ENCODE measurements around the gene HSF4.

Gene HSF4

DNA sequence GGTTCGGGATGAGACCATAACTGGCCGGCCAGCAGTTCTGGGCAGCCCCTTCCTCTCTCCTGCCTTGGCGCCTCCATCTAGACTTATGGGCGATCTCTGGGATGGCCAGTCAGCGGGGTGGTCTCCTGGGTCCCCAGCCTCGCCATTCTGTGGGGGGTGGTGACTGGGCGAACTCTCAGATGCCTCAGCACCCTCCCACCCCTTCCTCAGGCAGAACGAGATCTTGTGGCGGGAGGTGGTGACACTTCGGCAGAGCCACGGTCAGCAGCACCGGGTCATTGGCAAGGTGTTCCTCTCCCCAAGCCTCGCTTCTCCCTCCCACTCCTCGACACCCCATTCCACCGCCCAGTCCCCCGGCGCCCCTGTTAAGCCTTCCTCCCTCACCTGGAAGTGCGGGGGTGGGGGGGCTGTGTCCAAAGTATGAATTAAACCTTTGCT is 1.6 kb downstream of the HSF4 start:
- Mint-ChIP-seq H3K4me1 (ENCODE audit: low read depth in 2 of 2) (peaks cover 7 to 20% of the 10 kb centered on the region in 2 donors), H3K4me3 (no peak overlapping the region)

DNA sequence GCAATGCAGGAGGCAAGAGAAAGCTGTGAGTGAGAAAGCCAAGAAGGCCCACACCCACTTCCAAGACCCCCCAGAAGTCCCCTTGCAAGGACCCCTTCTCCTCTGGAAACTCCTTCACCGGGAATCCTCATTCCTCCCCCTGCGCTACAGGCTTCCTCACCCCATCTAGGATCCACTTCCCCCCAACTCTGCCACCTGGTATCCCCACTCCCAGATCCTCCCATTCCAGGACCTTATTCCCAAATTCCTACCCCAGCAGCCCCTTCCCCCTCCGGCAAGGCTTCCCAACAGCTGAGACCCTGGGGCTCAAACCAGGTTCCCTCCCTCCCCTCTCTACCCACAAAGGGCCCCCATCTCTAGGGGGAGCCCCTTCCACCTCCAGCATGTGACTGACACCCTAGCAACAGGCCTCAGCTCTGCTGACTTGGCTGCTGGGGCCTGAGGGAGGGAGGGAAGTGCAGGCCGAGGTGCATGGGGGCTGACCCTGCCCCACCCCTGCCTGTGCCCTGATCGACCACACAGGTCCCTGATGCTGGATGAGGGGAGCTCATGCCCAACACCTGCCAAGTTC is 2.1 kb downstream of the HSF4 start:
- Mint-ChIP-seq H3K27ac (no peak overlapping the region), H3K4me3 (peak overlapping the region in 1 of 2 donors; percentile 29), H3K36me3 (ENCODE audit: insufficient read depth) (peaks cover 10% of the 10 kb centered on the region), H3K27me3 (peaks cover 36 to 76% of the 10 kb centered on the region in 2 donors), H3K4me1 (ENCODE audit: low read depth in 2 of 2) (peaks cover 9 to 21% of the 10 kb centered on the region in 2 donors), H3K9me3 (no peaks in the 10 kb centered on the region)
- no peak for ATAC-seq (replicated peaks)
- no peak for DNase-seq

More for the DNA sequence above, 1.6 kb downstream of the HSF4 start:
- Mint-ChIP-seq H3K9me3 (no peaks in the 10 kb centered on the region), H3K36me3 (ENCODE audit: insufficient read depth) (peaks cover 12% of the 10 kb centered on the region), H3K27ac (no peak overlapping the region), H3K27me3 (peaks cover 36 to 76% of the 10 kb centered on the region in 2 donors)
- ATAC-seq (replicated peaks): no peak
- DNase-seq: no peak

GRCh38 chr16:67167588-67167987 is 3.0 kb downstream of the HSF4 start:
- DNase-seq (no peak), ATAC-seq (replicated peaks) (no peak)
- H3K4me1 Mint-ChIP-seq (ENCODE audit: low read depth in 2 of 2): peaks cover 13 to 23% of the 10 kb centered on the region in 2 donors
- peaks cover 5% of the 10 kb centered on the region for H3K36me3 Mint-ChIP-seq (ENCODE audit: insufficient read depth)
- H3K9me3 Mint-ChIP-seq: no peaks in the 10 kb centered on the region
- H3K27me3 Mint-ChIP-seq: peaks cover 36 to 71% of the 10 kb centered on the region in 2 donors
- H3K4me3 Mint-ChIP-seq: no peak overlapping the region
- no peak overlapping the region for H3K27ac Mint-ChIP-seq

GRCh38 chr16:67169011-67169451 is 4.5 kb downstream of the HSF4 start:
- H3K4me1 Mint-ChIP-seq (ENCODE audit: low read depth in 2 of 2): peaks cover 25 to 31% of the 10 kb centered on the region in 2 donors
- peaks cover 5% of the 10 kb centered on the region for H3K36me3 Mint-ChIP-seq (ENCODE audit: insufficient read depth)
- ATAC-seq (replicated peaks): no peak
- no peaks in the 10 kb centered on the region for H3K9me3 Mint-ChIP-seq
- no peak overlapping the region for H3K27ac Mint-ChIP-seq
- peaks cover 36 to 71% of the 10 kb centered on the region in 2 donors for H3K27me3 Mint-ChIP-seq
- DNase-seq: no peak
- no peak overlapping the region for H3K4me3 Mint-ChIP-seq

- DNase-seq (peak in 1 of 3 experiments; percentile 29), ATAC-seq (replicated peaks) (no peak)
- H3K9me3 Mint-ChIP-seq: no peaks in the 10 kb centered on the region
- H3K27me3 Mint-ChIP-seq: peaks cover 36 to 69% of the 10 kb centered on the region in 2 donors
- H3K4me1 Mint-ChIP-seq (ENCODE audit: low read depth in 2 of 2): peaks cover 27 to 32% of the 10 kb centered on the region in 2 donors
- peak overlapping the region; percentile 72 to 75 for H3K4me3 Mint-ChIP-seq
- H3K27ac Mint-ChIP-seq: no peak overlapping the region
- peaks cover 5% of the 10 kb centered on the region for H3K36me3 Mint-ChIP-seq (ENCODE audit: insufficient read depth)
Measured at GRCh38 chr16:67169642-67170167, 5.2 kb downstream of the HSF4 start.

GRCh38 chr16:67170168-67170948 is 5.8 kb downstream of the HSF4 start, which contains the start of gene NOL3:
NOL3 (plus strand) TSS chr16:67170538.
- Mint-ChIP-seq H3K4me1 (ENCODE audit: low read depth in 2 of 2) (peaks cover 27 to 30% of the 10 kb centered on the region in 2 donors), H3K4me3 (peak within 1 kb of the TSS; percentile 72 to 75), H3K9me3 (no peaks in the 10 kb centered on the region), H3K36me3 (ENCODE audit: insufficient read depth) (peaks cover 5% of the 10 kb centered on the region), H3K27ac (no peak within 1 kb of the TSS), H3K27me3 (peaks cover 31 to 62% of the 10 kb centered on the region in 2 donors)
- ATAC-seq (replicated peaks): no peak
- no peak for DNase-seq

DNA sequence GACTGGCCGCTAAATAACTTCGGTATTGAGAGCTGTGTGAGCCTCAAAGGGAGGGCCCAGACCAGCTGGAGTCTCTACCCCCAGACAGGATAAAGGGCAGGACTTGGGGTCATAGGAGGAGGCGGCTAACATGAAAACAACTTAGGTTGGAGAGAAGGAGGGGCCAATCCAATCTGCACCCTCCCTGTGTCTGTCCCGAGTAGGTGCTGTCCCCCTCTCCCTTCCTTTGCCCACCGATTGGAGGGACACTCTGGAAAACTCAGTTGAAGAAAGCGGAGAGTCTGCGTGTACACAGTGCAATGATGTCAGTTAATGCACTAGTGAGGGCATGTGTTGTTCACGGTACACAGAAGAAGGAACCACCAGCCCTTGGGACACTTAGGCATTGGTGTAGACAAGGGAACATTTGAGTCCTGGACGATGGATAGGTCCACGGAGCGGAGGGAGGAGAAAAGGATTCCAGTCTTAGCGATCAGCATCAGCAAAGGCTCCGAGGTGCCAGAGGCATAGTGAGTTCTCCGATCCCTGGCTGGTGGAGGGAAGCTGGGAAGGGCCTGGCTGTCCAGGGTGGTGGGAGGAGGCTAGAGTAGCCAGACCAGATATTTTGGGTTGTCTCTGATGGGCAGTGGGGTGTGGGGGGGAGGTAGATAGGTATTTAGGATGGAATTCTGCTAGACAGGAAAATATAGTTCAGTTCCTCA is 6.6 kb downstream of the HSF4 start:
- ATAC-seq (replicated peaks) (no peak), DNase-seq (no peak)
- H3K4me1 Mint-ChIP-seq (ENCODE audit: low read depth in 2 of 2): peaks cover 27 to 30% of the 10 kb centered on the region in 2 donors
- peaks cover 5% of the 10 kb centered on the region for H3K36me3 Mint-ChIP-seq (ENCODE audit: insufficient read depth)
- no peaks in the 10 kb centered on the region for H3K9me3 Mint-ChIP-seq
- peak overlapping the region in 1 of 2 donors; percentile 15 for H3K4me3 Mint-ChIP-seq
- no peak overlapping the region for H3K27ac Mint-ChIP-seq
- peaks cover 28 to 55% of the 10 kb centered on the region in 2 donors for H3K27me3 Mint-ChIP-seq

- Mint-ChIP-seq H3K27ac (peak overlapping the region in 1 of 2 donors; percentile 86), H3K4me1 (ENCODE audit: low read depth in 2 of 2) (peaks cover 31 to 37% of the 10 kb centered on the region in 2 donors), H3K36me3 (ENCODE audit: insufficient read depth) (no peaks in the 10 kb centered on the region), H3K27me3 (peaks cover 15 to 33% of the 10 kb centered on the region in 2 donors), H3K4me3 (peak overlapping the region; percentile 93 to 94), H3K9me3 (no peaks in the 10 kb centered on the region)
- no peak for DNase-seq
- ATAC-seq (replicated peaks): no peak
Measured at GRCh38 chr16:67173323-67173722, 8.8 kb downstream of the HSF4 start.

DNA sequence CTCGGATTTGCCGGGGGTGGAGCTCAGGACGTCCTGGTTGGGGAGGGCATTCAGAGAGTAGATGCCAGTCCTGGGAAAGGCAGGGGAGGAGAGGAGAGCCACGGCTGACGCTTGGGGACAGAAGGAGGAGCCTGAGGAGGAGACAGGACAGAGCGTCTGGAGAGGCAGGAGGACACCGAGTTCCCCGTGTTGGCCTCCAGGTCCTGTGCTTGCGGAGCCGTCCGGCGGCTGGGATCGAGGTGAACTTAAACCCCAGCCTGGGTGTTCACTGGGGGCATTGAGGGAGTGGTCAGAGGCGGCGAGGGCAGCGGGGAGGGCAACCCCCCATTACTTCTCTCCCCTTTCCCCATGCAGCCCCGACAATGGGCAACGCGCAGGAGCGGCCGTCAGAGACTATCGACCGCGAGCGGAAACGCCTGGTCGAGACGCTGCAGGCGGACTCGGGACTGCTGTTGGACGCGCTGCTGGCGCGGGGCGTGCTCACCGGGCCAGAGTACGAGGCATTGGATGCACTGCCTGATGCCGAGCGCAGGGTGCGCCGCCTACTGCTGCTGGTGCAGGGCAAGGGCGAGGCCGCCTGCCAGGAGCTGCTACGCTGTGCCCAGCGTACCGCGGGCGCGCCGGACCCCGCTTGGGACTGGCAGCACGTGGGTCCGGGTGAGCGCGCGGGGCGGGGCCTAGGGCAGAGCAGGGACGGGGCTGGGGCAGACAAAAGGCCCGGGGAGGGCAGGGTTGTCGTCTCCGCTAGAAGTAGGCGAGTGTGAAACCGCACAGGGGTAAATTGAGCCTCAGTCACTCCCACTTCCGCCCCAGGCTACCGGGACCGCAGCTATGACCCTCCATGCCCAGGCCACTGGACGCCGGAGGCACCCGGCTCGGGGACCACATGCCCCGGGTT is 9.5 kb downstream of the HSF4 start:
- H3K27ac Mint-ChIP-seq: peak overlapping the region in 1 of 2 donors; percentile 86
- peak; percentile 55 to 62 (median 57) for DNase-seq
- no peaks in the 10 kb centered on the region for H3K36me3 Mint-ChIP-seq (ENCODE audit: insufficient read depth)
- H3K9me3 Mint-ChIP-seq: no peaks in the 10 kb centered on the region
- ATAC-seq (replicated peaks): peak; percentile 77
- H3K27me3 Mint-ChIP-seq: peaks cover 11 to 25% of the 10 kb centered on the region in 2 donors
- H3K4me1 Mint-ChIP-seq (ENCODE audit: low read depth in 2 of 2): peaks cover 36 to 37% of the 10 kb centered on the region in 2 donors
- peak overlapping the region; percentile 93 to 94 for H3K4me3 Mint-ChIP-seq

GRCh38 chr16:67174706-67175231 is 10.2 kb downstream of the HSF4 start:
- Mint-ChIP-seq H3K4me3 (peak overlapping the region; percentile 93 to 94), H3K27ac (no peak overlapping the region), H3K9me3 (no peaks in the 10 kb centered on the region), H3K4me1 (ENCODE audit: low read depth in 2 of 2) (peaks cover 34 to 35% of the 10 kb centered on the region in 2 donors), H3K36me3 (ENCODE audit: insufficient read depth) (no peaks in the 10 kb centered on the region), H3K27me3 (peaks cover 9 to 18% of the 10 kb centered on the region in 2 donors)
- DNase-seq: no peak
- no peak for ATAC-seq (replicated peaks)

DNA sequence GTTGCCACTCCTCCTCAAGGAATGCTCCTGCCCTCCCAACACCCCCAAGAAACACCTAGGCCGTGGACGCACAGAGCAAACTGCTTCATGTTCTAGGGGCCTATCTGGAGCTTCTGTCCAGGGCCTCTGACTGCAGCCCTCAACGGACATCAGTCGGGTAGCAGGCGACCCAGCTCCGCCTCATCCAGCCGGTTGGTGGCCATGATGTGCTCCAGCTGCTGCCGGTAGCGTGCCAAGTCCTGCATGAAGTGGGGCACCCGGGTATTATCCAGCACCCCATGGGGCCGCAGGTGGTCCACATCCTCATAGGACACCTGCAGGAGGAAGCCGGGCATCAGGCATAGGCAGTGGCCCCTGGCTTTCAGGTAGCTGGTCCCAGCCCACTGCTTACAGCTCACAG is 12.1 kb downstream of the HSF4 start:
- ATAC-seq (replicated peaks) (no peak), DNase-seq (no peak)
- peaks cover 0 to 3% of the 10 kb centered on the region in 2 donors for H3K27me3 Mint-ChIP-seq
- peaks cover 26 to 28% of the 10 kb centered on the region in 2 donors for H3K4me1 Mint-ChIP-seq (ENCODE audit: low read depth in 2 of 2)
- no peak overlapping the region for H3K27ac Mint-ChIP-seq
- H3K4me3 Mint-ChIP-seq: peak overlapping the region in 1 of 2 donors; percentile 26
- no peaks in the 10 kb centered on the region for H3K9me3 Mint-ChIP-seq
- no peaks in the 10 kb centered on the region for H3K36me3 Mint-ChIP-seq (ENCODE audit: insufficient read depth)

Measured in effector memory CD8-positive, alpha-beta T cell (primary cell).